ENCODE results near the gene FBH1.

GRCh38 chr10:5973069-5973468, 83.0 kb downstream of the FBH1 start:
- TF ChIP-seq CTCF (conservative IDR thresholded peaks at IDR 0.05; ENCODE audit: low read depth, low read length) (no peak), EZH2phosphoT487 (IDR thresholded peaks at IDR 0.05; ENCODE audit: borderline replicate concordance, low read length) (no peak), EZH2 (IDR thresholded peaks at IDR 0.05; ENCODE audit: low read length, unreplicated experiment) (no peak)
